GM12878 (cell line): ENCODE measurements around the gene FXYD4. TPM values are rescaled to one million over a fixed set of nuclear protein-coding genes. Genes with fewer than 3 reads are reported as not detected.

Source experiments
- ATF7 ChIP-seq: fragments of 450-650 bp; IDR thresholded peaks from 2 replicates; pipeline ENCODE4 v1.6.1; 2016; ENCODE audit warnings: low read depth, mild to moderate bottlenecking
- BCL11A ChIP-seq: IDR thresholded peaks from 2 replicates; pipeline ENCODE4 v1.6.1; 2011; ENCODE audit warnings: low read depth, low read length
- BHLHE40 ChIP-seq, 2 experiments: fragments of 450-650 bp in 1 of 2; IDR thresholded peaks; 2 replicates each; pipeline ENCODE4 v1.6.1; 2011 to 2017; ENCODE audit warnings: low read depth in 2 of 2, borderline replicate concordance in 1 of 2, improper control_type of control experiment in 1 of 2, low read length in 1 of 2, mild to moderate bottlenecking in 1 of 2
- BMI1 ChIP-seq: fragments of 450-650 bp; IDR thresholded peaks from 2 replicates; pipeline ENCODE4 v1.6.1; 2016; ENCODE audit warnings: mild to moderate bottlenecking, moderate library complexity, borderline replicate concordance
- CBX5 ChIP-seq: sonication (generic); IDR thresholded peaks from 2 replicates; pipeline ENCODE4 v1.6.1; 2016; ENCODE audit warnings: low read depth, moderate library complexity, mild to moderate bottlenecking, inconsistent platforms
- DPF2 ChIP-seq: fragments of 450-650 bp; IDR thresholded peaks from 2 replicates; pipeline ENCODE4 v1.6.1; 2017; ENCODE audit warnings: mild to moderate bottlenecking
- EED ChIP-seq: sonication (generic); IDR thresholded peaks from 2 replicates; pipeline ENCODE4 v1.6.1; 2016; ENCODE audit warnings: antibody characterized with exemption, low read depth
- IKZF2 ChIP-seq, 2 experiments: fragments of 450-650 bp; IDR thresholded peaks; 2 replicates each; pipeline ENCODE4 v1.6.1; 2017; ENCODE audit warnings: mild to moderate bottlenecking in 2 of 2, moderate library complexity in 2 of 2
- IRF3 ChIP-seq: fragments of 450-650 bp; IDR thresholded peaks from 2 replicates; pipeline ENCODE4 v1.6.1; 2014; ENCODE audit warnings: mild to moderate bottlenecking
- IRF4 ChIP-seq: IDR thresholded peaks from 2 replicates; pipeline ENCODE4 v1.6.1; 2011; ENCODE audit warnings: low read depth, low read length
- KLF5 ChIP-seq: fragments of 450-650 bp; IDR thresholded peaks from 2 replicates; pipeline ENCODE4 v1.6.1; 2014; ENCODE audit warnings: mild to moderate bottlenecking; ENCODE audit not compliant: partially characterized antibody
- MTA3 ChIP-seq: IDR thresholded peaks from 2 replicates; pipeline ENCODE4 v1.6.1; 2012; ENCODE audit warnings: low read length, inconsistent platforms, borderline replicate concordance
- MXI1 ChIP-seq: fragments of 150-350 bp; IDR thresholded peaks from 2 replicates; pipeline ENCODE4 v1.6.1; 2011; ENCODE audit warnings: low read depth, mild to moderate bottlenecking, inconsistent platforms, low read length, improper control_type of control experiment
- NBN ChIP-seq: fragments of 450-650 bp; IDR thresholded peaks from 2 replicates; pipeline ENCODE4 v1.6.1; 2016
- NFYA ChIP-seq: IDR thresholded peaks from 2 replicates; pipeline ENCODE4 v1.6.1; 2011; ENCODE audit warnings: low read depth, mild to moderate bottlenecking, low read length, improper control_type of control experiment, borderline replicate concordance
- NFYB ChIP-seq: IDR thresholded peaks from 2 replicates; pipeline ENCODE4 v1.6.1; 2011; ENCODE audit warnings: low read depth, mild to moderate bottlenecking, low read length, improper control_type of control experiment, moderate library complexity; ENCODE audit not compliant: insufficient read depth
- RUNX3 ChIP-seq: IDR thresholded peaks from 2 replicates; pipeline ENCODE4 v1.6.1; 2012; ENCODE audit warnings: low read length, inconsistent platforms
- SKIL ChIP-seq: fragments of 450-650 bp; IDR thresholded peaks from 2 replicates; pipeline ENCODE4 v1.6.1; 2017; ENCODE audit warnings: mild to moderate bottlenecking, low read depth, inconsistent platforms; ENCODE audit not compliant: poor library complexity, severe bottlenecking
- SMARCA5 ChIP-seq: fragments of 450-650 bp; IDR thresholded peaks from 2 replicates; pipeline ENCODE4 v1.6.1; 2017; ENCODE audit warnings: mild to moderate bottlenecking
- SP1 ChIP-seq: IDR thresholded peaks from one replicate; pipeline ENCODE4 v1.6.1; 2011; ENCODE audit warnings: low read depth, low read length
- TCF7 ChIP-seq: IDR thresholded peaks from 2 replicates; pipeline ENCODE4 v1.6.1; 2014; ENCODE audit warnings: antibody characterized with exemption, borderline replicate concordance
- YY1 ChIP-seq: IDR thresholded peaks from 2 replicates; pipeline ENCODE4 v1.6.1; 2011; ENCODE audit warnings: low read depth, mild to moderate bottlenecking, low read length
- ZNF687 ChIP-seq: fragments of 450-650 bp; IDR thresholded peaks from 2 replicates; pipeline ENCODE4 v1.6.1; 2017; ENCODE audit warnings: mild to moderate bottlenecking, moderate library complexity
- ZZZ3 ChIP-seq: IDR thresholded peaks from 2 replicates; pipeline ENCODE4 v1.6.1; 2011; ENCODE audit warnings: low read depth; ENCODE audit not compliant: control insufficient read depth, insufficient read length
- polyA plus RNA-seq, 11 experiments: library from polyadenylated mRNA; depleted of rRNA in 4 of 11; unstranded in 6 of 11; stranded (reverse) in 5 of 11; fragments of >200 nt; fragmentation: Nextera tagmentation in 4 of 11; fragmentation: Illumina TruSeq in 1 of 11; extraction: Ambion mirVana in 4 of 11; extraction: Trizol in 1 of 11; gene quantifications; 1 replicate in 1 of 11; 2 replicates in 10 of 11; pipeline versions ENCODE4 v1.2.1 to v1.2.3, GENCODE V29; 2011 to 2016; ENCODE audit warnings: inconsistent platforms in 2 of 11, missing spikeins in 2 of 11, low read depth in 1 of 11
- total RNA-seq, 4 experiments: library from RNA; depleted of rRNA in 3 of 4; stranded (reverse); fragments of >200 nt in 3 of 4; fragmentation: Illumina TruSeq in 1 of 4; extraction: Trizol in 1 of 4; gene quantifications; 2 replicates each; pipeline versions ENCODE4 v1.2.1 to v1.2.3, GENCODE V29; 2013 to 2021

Gene FXYD4
- total and polyA plus RNA-seq, 10 of the 15 experiments (the other 5 are each of a cell fraction or from before 2014, with no cell fraction given) = not detected

DNA sequence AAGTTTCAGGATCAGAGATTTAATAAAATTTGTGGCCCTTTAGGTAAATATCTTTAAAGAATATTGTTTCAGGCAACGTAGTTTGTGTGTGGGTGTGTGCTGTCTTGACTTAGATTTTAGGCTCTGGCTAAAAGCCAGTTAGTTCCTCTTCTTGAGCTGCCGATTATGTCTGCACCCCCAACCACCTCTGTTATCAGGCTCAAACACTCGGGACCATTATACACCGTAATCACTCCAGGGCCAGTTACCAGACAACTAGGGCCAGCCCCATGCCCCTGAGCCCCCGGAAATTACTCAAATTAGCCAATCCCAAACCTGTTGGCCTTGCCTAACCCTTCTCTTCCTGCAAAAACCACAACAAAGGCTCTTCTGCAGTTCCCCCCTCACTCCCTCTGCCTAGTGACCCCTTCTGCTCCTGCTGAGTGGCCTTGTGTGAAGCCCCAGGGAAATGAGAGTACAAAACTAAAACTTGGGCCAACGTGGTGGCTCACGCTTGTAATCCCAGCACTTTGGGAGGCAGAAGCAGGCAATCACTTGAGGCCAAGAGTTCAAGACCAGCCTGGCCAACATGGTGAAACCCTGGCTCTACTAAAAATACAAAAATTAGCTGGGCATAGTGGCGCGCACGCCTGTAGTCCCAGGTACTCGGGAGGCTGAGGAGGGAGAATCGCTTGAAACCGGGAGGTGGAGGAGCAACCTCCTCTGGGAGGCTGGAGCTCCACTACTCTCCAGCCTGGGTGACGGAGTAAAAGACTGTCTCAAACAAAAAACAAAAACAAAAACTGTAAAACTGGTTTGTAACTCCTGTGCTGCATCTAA, 46.7 kb downstream of the FXYD4 start (continued):
- 0 out of 2 replicates have a peak, but pooled peaks have one; percentile 55 for TF ChIP-seq CBX5
- TF ChIP-seq BHLHE40 (IDR thresholded peaks at IDR 0.05; ENCODE audit: borderline replicate concordance in 1 of 2, low read depth in 2 of 2, low read length in 1 of 2) = peak; percentile 23 to 28; a peak in 1 of 4 replicates
- TF ChIP-seq YY1 = 0 out of 2 replicates have a peak, but pooled peaks have one; percentile 25
- no peak for TF ChIP-seq ZZZ3
- peak; percentile 99 for TF ChIP-seq TCF7
- TF ChIP-seq BMI1 = no peak; the same call in 1 of the 2 replicates
- TF ChIP-seq NFYA = no peak
- TF ChIP-seq SMARCA5 = peak; percentile 66; the same call in 1 of the 2 replicates
- no peak for TF ChIP-seq MXI1
- 0 out of 2 replicates have a peak, but pooled peaks have one; percentile 32 for TF ChIP-seq ZNF687
- peak; percentile 77 to 79; a peak in 3 of 4 replicates for TF ChIP-seq IKZF2 (IDR thresholded peaks at IDR 0.05)
- TF ChIP-seq KLF5 = no peak
- peak; percentile 34 for TF ChIP-seq SP1
- peak; percentile 81; the same call in 1 of the 2 replicates for TF ChIP-seq EED
- TF ChIP-seq IRF4 = 0 out of 2 replicates have a peak, but pooled peaks have one; percentile 24
- peak; percentile 41 for TF ChIP-seq SKIL
- TF ChIP-seq NFYB = 0 out of 2 replicates have a peak, but pooled peaks have one; percentile 44
- TF ChIP-seq IRF3 = no peak
- peak; percentile 24; the same call in 1 of the 2 replicates for TF ChIP-seq DPF2
- TF ChIP-seq ATF7 = peak; percentile 55; the same call in 1 of the 2 replicates
- peak; percentile 97 for TF ChIP-seq RUNX3
- 0 out of 2 replicates have a peak, but pooled peaks have one; percentile 25 for TF ChIP-seq NBN
- 0 out of 2 replicates have a peak, but pooled peaks have one; percentile 17 for TF ChIP-seq BCL11A
- TF ChIP-seq MTA3 = peak; percentile 50; the same call in 1 of the 2 replicates
